IPS-18c (cell line): ENCODE measurements around the gene ABCB11.

ENCODE experiments used
- H3K4me3 ChIP-seq: 2 replicates; pipeline ENCODE4 v1.7.0; 2013; ENCODE audit warnings: low read depth, mild to moderate bottlenecking, low read length, moderate library complexity; ENCODE audit not compliant: insufficient read depth
- H3K9me3 ChIP-seq: one replicate; pipeline ENCODE4 v1.6.1; 2013; ENCODE audit warnings: mild to moderate bottlenecking, low read length, moderate library complexity; ENCODE audit not compliant: control insufficient read depth, insufficient read depth

The ABCB11 gene

DNA sequence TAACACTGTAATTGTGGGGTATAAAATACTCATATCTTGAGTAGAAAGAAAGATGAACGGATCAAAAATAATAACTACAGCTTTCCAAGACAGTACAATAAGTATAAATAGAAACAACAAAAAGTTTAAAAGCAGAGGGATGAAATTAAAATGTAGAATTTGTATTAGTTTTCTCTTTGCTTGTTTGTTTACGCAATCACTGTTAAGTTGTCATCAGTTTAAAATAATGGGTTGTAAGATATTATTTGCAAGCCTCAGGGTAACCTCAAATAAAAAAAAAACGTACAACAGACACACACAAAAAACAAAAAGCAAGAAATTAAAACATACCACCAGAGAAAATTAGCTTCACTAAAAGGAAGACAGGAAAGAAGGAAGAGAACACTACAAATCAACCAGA, 18.0 kb upstream of the ABCB11 start:
- Histone ChIP-seq H3K4me3 (no peak overlapping the region), H3K9me3 (no peaks in the 10 kb centered on the region)

DNA sequence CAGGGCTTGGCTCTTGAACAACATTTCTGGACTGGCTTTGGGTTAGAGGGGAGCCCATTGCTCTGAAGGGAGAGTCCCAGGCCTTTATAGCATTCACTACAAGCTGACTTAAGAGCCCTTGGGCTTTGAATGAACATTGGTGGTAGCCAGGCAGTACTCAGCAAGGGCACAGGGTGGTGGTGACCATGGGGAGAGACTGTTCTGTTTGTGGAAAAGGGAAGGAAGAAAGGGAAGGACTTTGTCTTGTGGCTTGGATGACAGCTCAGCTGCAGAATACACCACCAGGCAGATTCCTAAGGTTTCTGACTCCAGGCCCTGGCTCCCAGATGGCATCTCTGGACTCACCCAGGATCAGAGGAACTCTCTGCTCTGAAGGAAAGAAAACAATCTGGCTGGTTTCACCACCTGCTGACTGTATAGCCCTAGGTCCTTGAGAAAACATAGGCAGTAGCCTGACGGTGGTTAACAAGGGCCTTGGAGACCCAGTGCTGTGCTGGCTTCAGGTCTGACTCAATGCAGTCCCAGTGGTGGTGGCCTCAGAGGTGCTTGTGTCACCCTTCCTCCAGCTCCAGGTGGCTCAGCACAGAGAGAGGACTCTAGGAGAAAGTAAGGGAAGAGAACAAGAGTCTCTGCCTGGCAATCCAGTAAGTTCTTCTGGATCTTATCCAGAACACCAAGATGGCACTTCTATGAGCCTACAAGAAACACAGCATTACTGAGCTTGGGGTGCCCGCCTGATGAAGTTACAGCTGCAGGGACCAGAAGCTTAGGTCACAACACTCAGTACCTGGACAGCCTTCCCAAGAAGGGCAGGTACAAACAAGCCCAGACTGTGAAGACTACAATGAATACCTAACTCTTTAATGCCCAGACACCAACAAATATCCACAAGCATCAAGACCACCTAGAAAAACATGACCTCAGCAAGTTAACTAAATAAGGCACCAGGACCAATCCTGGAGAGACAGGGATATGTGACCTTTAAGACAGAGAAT, 16.4 kb upstream of the ABCB11 start:
- H3K4me3 ChIP-seq: no peak overlapping the region
- no peaks in the 10 kb centered on the region for H3K9me3 ChIP-seq

GRCh38 chr2:169046440-169047151, 15.5 kb upstream of the ABCB11 start:
- Histone ChIP-seq H3K9me3 (no peaks in the 10 kb centered on the region), H3K4me3 (no peak overlapping the region)

- H3K9me3 ChIP-seq: no peaks in the 10 kb centered on the region
Observed at GRCh38 chr2:169042856-169043255, 11.7 kb upstream of the ABCB11 start.

GRCh38 chr2:169041594-169041993, 10.5 kb upstream of the ABCB11 start:
- Histone ChIP-seq H3K4me3 (no peak overlapping the region), H3K9me3 (no peaks in the 10 kb centered on the region)

More at GRCh38 chr2:169042856-169043255, 11.7 kb upstream of the ABCB11 start:
- H3K4me3 ChIP-seq: no peak overlapping the region

- H3K4me3 ChIP-seq: no peak overlapping the region
- H3K9me3 ChIP-seq: no peaks in the 10 kb centered on the region
Observed at GRCh38 chr2:169039702-169040101, 8.6 kb upstream of the ABCB11 start.

- no peak overlapping the region for H3K4me3 ChIP-seq
Observed at GRCh38 chr2:169038338-169038757, 7.2 kb upstream of the ABCB11 start.

GRCh38 chr2:169036736-169037440, 5.8 kb upstream of the ABCB11 start:
- Histone ChIP-seq H3K4me3 (no peak overlapping the region), H3K9me3 (no peaks in the 10 kb centered on the region)

More at GRCh38 chr2:169038338-169038757, 7.2 kb upstream of the ABCB11 start:
- no peaks in the 10 kb centered on the region for H3K9me3 ChIP-seq

DNA sequence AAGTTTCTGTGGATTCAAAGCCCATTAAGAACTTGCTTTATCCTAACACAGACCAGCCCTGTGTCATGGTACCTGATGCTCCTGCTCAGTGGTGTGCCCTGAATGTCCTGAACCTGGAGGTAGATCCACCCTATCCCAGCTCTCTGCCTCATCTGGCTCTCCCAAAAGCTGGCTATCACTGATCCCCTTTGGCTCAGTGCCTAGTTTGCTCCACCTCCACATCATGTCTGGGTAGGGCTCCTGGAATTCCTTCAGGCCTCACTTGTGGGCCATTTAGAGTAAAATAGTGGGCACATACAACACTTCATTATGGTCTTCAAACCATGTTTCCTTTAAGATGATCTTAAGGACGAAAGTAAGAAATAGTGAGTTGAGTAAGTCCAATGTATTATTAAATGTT, 4.8 kb upstream of the ABCB11 start:
- Histone ChIP-seq H3K9me3 (no peaks in the 10 kb centered on the region), H3K4me3 (no peak overlapping the region)

DNA sequence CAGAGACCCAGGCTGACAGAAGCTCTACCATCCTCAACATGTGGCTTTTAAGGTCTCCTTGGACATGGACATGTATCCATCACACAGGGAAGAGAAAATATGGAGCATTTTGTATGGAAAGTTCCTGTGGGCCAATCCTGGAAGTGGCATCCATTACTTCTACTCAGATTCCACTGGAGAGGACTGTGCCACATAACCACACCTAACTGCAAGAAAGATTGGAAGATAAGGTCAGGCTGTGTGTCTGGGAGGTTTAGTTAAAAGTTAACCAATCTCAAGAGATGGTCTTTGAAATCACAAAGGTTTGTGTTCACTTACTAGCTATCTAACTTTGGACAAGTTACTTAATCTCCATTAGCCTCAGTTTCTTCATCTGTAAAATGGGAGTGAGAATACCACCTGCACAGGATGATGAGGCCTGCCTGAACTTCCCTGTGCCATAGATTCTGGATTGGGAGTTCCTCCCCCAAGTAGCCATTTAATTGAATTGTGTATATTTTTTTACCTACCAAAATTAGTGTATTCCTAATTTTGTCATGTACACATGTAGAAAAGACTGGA, 3.9 kb upstream of the ABCB11 start:
- H3K4me3 ChIP-seq: no peak overlapping the region
- no peaks in the 10 kb centered on the region for H3K9me3 ChIP-seq

- H3K9me3 ChIP-seq: no peaks in the 10 kb centered on the region
- H3K4me3 ChIP-seq: no peak overlapping the region
Observed at GRCh38 chr2:169034256-169034655, 3.1 kb upstream of the ABCB11 start.

DNA sequence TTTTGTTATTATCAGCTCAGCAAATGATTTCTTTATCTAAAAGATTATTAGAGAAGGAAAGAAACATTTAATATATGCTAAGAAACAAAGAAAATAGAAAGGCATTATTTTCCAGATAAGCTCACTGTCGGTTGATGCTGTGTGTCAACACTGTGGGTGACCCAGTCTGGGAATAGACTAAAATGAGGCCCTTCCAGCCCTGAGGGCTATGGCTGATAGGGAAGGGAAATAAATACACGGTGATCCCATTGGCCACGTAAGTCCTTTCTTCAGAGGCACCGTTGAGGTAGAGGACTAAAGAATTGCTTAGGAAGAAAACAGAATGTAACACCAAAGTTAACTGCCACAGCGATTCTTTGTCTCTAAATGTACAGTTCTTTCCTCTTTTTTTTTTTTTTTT, 1.8 kb downstream of the ABCB11 start:
- H3K4me3 ChIP-seq: no peak overlapping the region
- H3K9me3 ChIP-seq: no peaks in the 10 kb centered on the region

GRCh38 chr2:169027234-169027633, 3.9 kb downstream of the ABCB11 start:
- no peaks in the 10 kb centered on the region for H3K9me3 ChIP-seq
- H3K4me3 ChIP-seq: no peak overlapping the region

GRCh38 chr2:169026056-169026455, 5.1 kb downstream of the ABCB11 start:
- H3K9me3 ChIP-seq: no peaks in the 10 kb centered on the region
- no peak overlapping the region for H3K4me3 ChIP-seq

- no peak overlapping the region for H3K4me3 ChIP-seq
- H3K9me3 ChIP-seq: no peaks in the 10 kb centered on the region
Observed at GRCh38 chr2:169023161-169023560, 8.0 kb downstream of the ABCB11 start.

DNA sequence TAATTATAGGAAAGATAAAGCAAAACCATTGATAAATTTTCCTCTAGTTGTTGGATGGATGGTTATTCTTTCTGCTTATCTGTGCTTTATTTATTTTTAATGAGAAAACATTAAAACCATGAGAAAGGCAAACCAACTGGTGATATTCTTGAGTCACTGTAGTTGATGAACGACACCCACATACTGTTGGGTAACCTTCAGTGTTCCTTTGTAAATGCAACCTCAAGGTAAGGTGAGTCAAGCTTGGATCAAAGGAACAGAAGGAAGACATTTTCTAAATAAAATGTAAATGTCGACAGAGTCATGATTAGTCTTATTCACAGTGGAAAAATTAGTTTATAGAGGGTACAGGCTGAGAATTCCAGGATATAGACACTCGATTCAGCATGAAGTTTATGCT, 12.7 kb downstream of the ABCB11 start:
- Histone ChIP-seq H3K4me3 (no peak overlapping the region), H3K9me3 (no peaks in the 10 kb centered on the region)

- no peaks in the 10 kb centered on the region for H3K9me3 ChIP-seq
- H3K4me3 ChIP-seq: no peak overlapping the region
Observed at GRCh38 chr2:169015943-169016342, 15.2 kb downstream of the ABCB11 start.
